H9 (cell line): ENCODE results near the gene TANC2. TPM values are rescaled to one million over a fixed set of nuclear protein-coding genes. Genes with fewer than 3 reads are reported as not detected.

Experiments used
- DNase-seq: peaks from one replicate; pipeline ENCODE4 v3.0.0-alpha.2; 2017
- H2AFZ ChIP-seq: one replicate; pipeline ENCODE4 v1.6.1; 2013; ENCODE audit warnings: mild to moderate bottlenecking, low read length, control low read depth, moderate library complexity
- H2AK5ac ChIP-seq: 2 replicates; pipeline ENCODE4 v1.6.1; 2013; ENCODE audit warnings: low read length, control low read depth, mixed read lengths; ENCODE audit not compliant: insufficient read length
- H2BK120ac ChIP-seq: one replicate; pipeline ENCODE4 v1.6.1; 2013; ENCODE audit warnings: low read depth, mild to moderate bottlenecking, low read length, control low read depth, inconsistent platforms; ENCODE audit not compliant: poor library complexity, severe bottlenecking
- H2BK12ac ChIP-seq: 2 replicates; pipeline ENCODE4 v1.6.1; 2013; ENCODE audit warnings: low read length, control low read depth, mixed read lengths, low read depth; ENCODE audit not compliant: insufficient read length
- H2BK15ac ChIP-seq: 2 replicates; pipeline ENCODE4 v1.6.1; 2013; ENCODE audit warnings: low read depth, low read length, control low read depth
- H2BK20ac ChIP-seq: one replicate; pipeline ENCODE4 v1.6.1; 2013; ENCODE audit warnings: low read depth, mild to moderate bottlenecking, low read length, control low read depth, inconsistent platforms; ENCODE audit not compliant: poor library complexity, severe bottlenecking
- H2BK5ac ChIP-seq: 2 replicates; pipeline ENCODE4 v1.6.1; 2013; ENCODE audit warnings: low read length, control low read depth, mixed read lengths; ENCODE audit not compliant: insufficient read length
- H3K14ac ChIP-seq: 2 replicates; pipeline ENCODE4 v1.6.1; 2013; ENCODE audit warnings: low read length, control low read depth; ENCODE audit not compliant: insufficient read depth
- H3K18ac ChIP-seq: 2 replicates; pipeline ENCODE4 v1.6.1; 2013; ENCODE audit warnings: low read depth, mild to moderate bottlenecking, mixed read lengths, low read length, control low read depth; ENCODE audit not compliant: insufficient read length
- H3K23ac ChIP-seq: 2 replicates; pipeline ENCODE4 v1.6.1; 2013; ENCODE audit warnings: low read length, control low read depth, mixed read lengths, low read depth; ENCODE audit not compliant: insufficient read length
- H3K23me2 ChIP-seq: 2 replicates; pipeline ENCODE4 v1.6.1; 2013; ENCODE audit warnings: low read depth, mild to moderate bottlenecking, mixed read lengths, low read length, control low read depth; ENCODE audit not compliant: insufficient read length, poor library complexity, severe bottlenecking
- H3K27ac ChIP-seq: 2 replicates; pipeline ENCODE4 v1.5.1; 2013; ENCODE audit warnings: low read length, control low read depth, mixed read lengths, low read depth; ENCODE audit not compliant: insufficient read length
- H3K27me3 ChIP-seq: 2 replicates; pipeline ENCODE4 v1.6.1; 2013; ENCODE audit warnings: low read length, control low read depth, inconsistent platforms; ENCODE audit not compliant: insufficient read depth
- H3K4ac ChIP-seq: 2 replicates; pipeline ENCODE4 v1.6.1; 2013; ENCODE audit warnings: low read depth, mild to moderate bottlenecking, control low read depth, inconsistent platforms, low read length, moderate library complexity
- H3K4me1 ChIP-seq: 2 replicates; pipeline ENCODE4 v1.6.1; 2013; ENCODE audit warnings: low read length, control low read depth, inconsistent platforms; ENCODE audit not compliant: insufficient read depth
- H3K4me2 ChIP-seq: 2 replicates; pipeline ENCODE4 v1.6.1; 2013; ENCODE audit warnings: low read length, control low read depth, mixed read lengths; ENCODE audit not compliant: insufficient read length, insufficient read depth
- H3K56ac ChIP-seq: 2 replicates; pipeline ENCODE4 v1.6.1; 2013; ENCODE audit warnings: low read depth, mild to moderate bottlenecking, mixed read lengths, low read length, control low read depth; ENCODE audit not compliant: insufficient read length
- H3K79me1 ChIP-seq: 2 replicates; pipeline ENCODE4 v1.6.1; 2013; ENCODE audit warnings: low read depth, mild to moderate bottlenecking, moderate library complexity, low read length, control low read depth, inconsistent platforms; ENCODE audit not compliant: insufficient read depth, poor library complexity, severe bottlenecking
- H3K79me2 ChIP-seq: 2 replicates; pipeline ENCODE4 v1.6.1; 2013; ENCODE audit warnings: low read length, control low read depth, inconsistent platforms; ENCODE audit not compliant: insufficient read depth
- H3K9ac ChIP-seq: 2 replicates; pipeline ENCODE4 v1.6.1; 2013; ENCODE audit warnings: low read length, control low read depth, mixed read lengths; ENCODE audit not compliant: insufficient read length; ENCODE audit errors: extremely low read depth
- H3K9me3 ChIP-seq: one replicate; pipeline ENCODE4 v1.6.1; 2013; ENCODE audit warnings: low read depth, low read length, inconsistent platforms; ENCODE audit not compliant: control insufficient read depth
- H3T11ph ChIP-seq: one replicate; pipeline ENCODE4 v1.6.1; 2013; ENCODE audit warnings: mild to moderate bottlenecking, low read length, control low read depth, inconsistent platforms
- H4K20me1 ChIP-seq: one replicate; pipeline ENCODE4 v1.6.1; 2013; ENCODE audit not compliant: control insufficient read depth, insufficient read length, insufficient read depth
- H4K5ac ChIP-seq: 2 replicates; pipeline ENCODE4 v1.6.1; 2013; ENCODE audit warnings: low read depth, mild to moderate bottlenecking, mixed read lengths, low read length, control low read depth; ENCODE audit not compliant: insufficient read length
- H4K8ac ChIP-seq: replicated peaks from 2 replicates; pipeline ENCODE4 v1.6.1; 2013; ENCODE audit warnings: low read length, control low read depth, mixed read lengths, low read depth; ENCODE audit not compliant: insufficient read length
- H4K91ac ChIP-seq: 2 replicates; pipeline ENCODE4 v1.6.1; 2013; ENCODE audit warnings: low read depth, mild to moderate bottlenecking, moderate library complexity, mixed read lengths, low read length, control low read depth; ENCODE audit not compliant: insufficient read length
- H3K27ac Mint-ChIP-seq, 3 experiments: 2 replicates in 2 of 3; 3 replicates in 1 of 3; pipeline ENCODE4 v1.8.0; 2020 to 2021; ENCODE audit warnings: mixed read lengths in 3 of 3, mild to moderate bottlenecking in 1 of 3, moderate library complexity in 1 of 3
- H3K27me3 Mint-ChIP-seq: 2 replicates; pipeline ENCODE4 v1.8.0; 2021; ENCODE audit warnings: low read depth, mild to moderate bottlenecking, moderate library complexity, mixed read lengths
- H3K36me3 Mint-ChIP-seq, 3 experiments: 2 replicates in 2 of 3; 3 replicates in 1 of 3; pipeline ENCODE4 v1.8.0; 2020 to 2021; ENCODE audit warnings: low read depth in 3 of 3, mixed read lengths in 3 of 3; ENCODE audit not compliant: insufficient read depth in 1 of 3
- H3K4me1 Mint-ChIP-seq, 2 experiments: 2 replicates each; pipeline ENCODE4 v1.8.0; 2020; ENCODE audit warnings: mixed read lengths in 2 of 2
- H3K4me3 Mint-ChIP-seq, 2 experiments: 2 replicates in 1 of 2; 3 replicates in 1 of 2; pipeline ENCODE4 v1.8.0; 2020 to 2021; ENCODE audit warnings: mild to moderate bottlenecking in 2 of 2, mixed read lengths in 2 of 2, moderate library complexity in 1 of 2
- H3K9me3 Mint-ChIP-seq, 2 experiments: 2 replicates in 1 of 2; 3 replicates in 1 of 2; pipeline ENCODE4 v1.8.0; 2020; ENCODE audit warnings: mild to moderate bottlenecking in 2 of 2, mixed read lengths in 2 of 2, moderate library complexity in 1 of 2
- CTCF ChIP-seq: fragments of 200-600 bp; sonication (generic); conservative IDR thresholded peaks from 3 replicates; pipeline ENCODE4 v1.8.0; 2021; ENCODE audit warnings: antibody characterized with exemption, mild to moderate bottlenecking
- WGBS: extraction: QIAGEN DNeasy Blood & Tissue Kit; methylation state at CpG from one replicate; pipeline ENCODE4 v1.1.7; 2013; ENCODE audit warnings: missing lambda C conversion rate, low lambda C conversion rate, mixed read lengths; ENCODE audit not compliant: insufficient read length; ENCODE audit errors: extremely low coverage; 5-methylcytosine and 5-hydroxymethylcytosine counted together
- total RNA-seq: library from RNA; stranded (reverse); gene quantifications from 2 replicates; pipeline ENCODE4 v1.2.1, GENCODE V29; 2021

Gene TANC2
- total RNA-seq, 1 experiment from 2014 or later: 7.3 TPM

DNA sequence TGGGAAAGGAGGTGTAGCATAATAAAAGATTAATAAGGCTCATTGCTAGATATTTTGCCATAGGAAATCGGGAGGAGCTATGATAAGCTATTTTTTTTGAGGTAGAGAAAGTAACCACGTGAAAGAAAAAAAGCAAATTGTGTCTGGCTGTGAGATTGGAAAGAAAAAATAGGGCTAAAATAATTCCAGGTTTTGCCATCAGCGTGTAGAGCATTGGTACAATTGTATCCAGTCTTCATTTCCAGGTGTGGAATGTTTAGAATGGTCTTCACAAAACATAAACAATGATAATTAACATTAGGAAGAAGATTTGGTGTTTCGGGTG lies 1.1 kb downstream of the TANC2 start:
- no peak overlapping the region for H4K8ac ChIP-seq
- peaks cover 11% of the 10 kb centered on the region for H3K23me2 ChIP-seq
- no peak overlapping the region for H2BK5ac ChIP-seq
- H3K14ac ChIP-seq: no peak overlapping the region
- H3K27ac Mint-ChIP-seq: no peak overlapping the region
- H3K9me3 Mint-ChIP-seq: peaks cover 3 to 6% of the 10 kb centered on the region in 2 experiments; a peak in 4 of 5 replicates
- H4K91ac ChIP-seq: no peak overlapping the region
- H3K4me1 ChIP-seq: no peaks in the 10 kb centered on the region; the same call in 1 of the 2 replicates
- H2AFZ ChIP-seq: no peak overlapping the region
- no peak for TF ChIP-seq CTCF
- no peaks in the 10 kb centered on the region for H3K79me1 ChIP-seq
- no peaks in the 10 kb centered on the region for H4K20me1 ChIP-seq
- H3K4ac ChIP-seq: no peak overlapping the region
- no peak overlapping the region for H4K5ac ChIP-seq
- H3K27me3 Mint-ChIP-seq: peaks cover 46% of the 10 kb centered on the region
- peak overlapping the region; percentile 42 for H3K9ac ChIP-seq
- no peak overlapping the region for H2AK5ac ChIP-seq
- peak overlapping the region; percentile 93 for H3K4me2 ChIP-seq
- no peak for DNase-seq
- no peak overlapping the region for H2BK120ac ChIP-seq
- H2BK20ac ChIP-seq: no peak overlapping the region
- H3K4me3 Mint-ChIP-seq: peak overlapping the region; percentile 77 to 93
- no peak overlapping the region for H3T11ph ChIP-seq
- no CpG with 5 or more reads among the region's 4 CpGs for WGBS
- peaks cover 23 to 27% of the 10 kb centered on the region in 2 experiments for H3K4me1 Mint-ChIP-seq
- H3K23ac ChIP-seq: no peak overlapping the region
- H3K36me3 Mint-ChIP-seq: peaks cover 4 to 8% (median 4%) of the 10 kb centered on the region in 3 experiments; a peak in 5 of 7 replicates
- H3K79me2 ChIP-seq: no peaks in the 10 kb centered on the region; the same call in 1 of the 2 replicates
- H3K18ac ChIP-seq: no peak overlapping the region
- no peak overlapping the region for H2BK15ac ChIP-seq
- H3K9me3 ChIP-seq: no peaks in the 10 kb centered on the region
- no peak overlapping the region for H3K27ac ChIP-seq
- no peak overlapping the region for H2BK12ac ChIP-seq
- H3K56ac ChIP-seq: no peak overlapping the region
- no peaks in the 10 kb centered on the region; the same call in 1 of the 2 replicates for H3K27me3 ChIP-seq
